SHP77 treated with DMSO at 0.1 percent for 48 hours (cell line): ENCODE data around the gene ITGAE.
"Not testable (repeated sequence)": the region's sequence is repeated elsewhere in the genome, so short reads cannot be mapped to it uniquely, and the experiment has no call there.

Experiments used
- DNase-seq: peaks from one replicate; lab custom pipeline; 2025; lab: John Stamatoyannopoulos, UW

The ITGAE gene

DNA sequence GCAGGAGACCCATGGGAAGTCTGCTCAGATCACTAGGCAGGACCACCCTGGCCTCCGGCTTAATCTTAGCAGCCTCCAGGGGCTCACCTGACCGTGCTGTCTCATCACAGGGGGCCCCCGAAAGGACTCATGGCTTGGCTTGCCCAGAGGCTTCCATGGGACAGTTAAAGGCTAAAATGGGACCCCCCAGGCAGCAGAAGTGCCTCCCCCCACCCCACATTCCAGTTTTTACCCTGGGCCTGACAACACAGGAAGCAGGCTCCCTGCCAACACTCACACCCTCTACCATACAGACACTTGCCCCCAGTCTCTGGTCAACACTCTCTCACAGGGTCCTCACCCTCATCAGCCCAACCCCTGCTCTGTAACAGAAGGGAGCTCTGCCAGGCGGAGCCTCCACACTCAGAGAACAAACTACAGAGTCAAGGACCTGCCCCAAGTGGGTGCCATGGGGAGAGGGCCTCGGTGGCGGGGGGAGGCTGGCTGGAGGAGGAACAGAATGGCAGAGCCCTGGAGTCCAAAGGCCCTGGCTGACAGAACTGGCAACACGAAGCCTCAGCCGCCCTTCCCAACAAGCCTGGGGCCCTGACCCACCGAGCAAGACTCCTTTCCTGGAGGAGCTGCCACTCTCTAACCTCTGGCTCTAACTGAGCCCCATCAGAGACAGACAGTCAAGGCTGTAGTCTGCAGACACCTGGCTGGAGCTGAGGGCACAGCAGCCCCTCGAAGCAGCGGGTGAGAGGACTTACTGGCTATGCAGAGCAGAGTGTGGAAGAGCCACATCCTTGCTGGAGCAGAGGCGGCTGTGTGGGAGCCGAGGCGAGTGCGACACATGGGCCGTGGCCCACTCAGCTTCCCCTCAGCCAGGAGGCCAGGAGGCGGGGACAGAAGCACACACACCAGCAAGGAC is at the start of gene ITGAE:
ITGAE (minus strand) TSS at position 827 of the 910 bp plus-strand sequence; CDS start at position 783, 44 bp downstream.
- no peak for DNase-seq

- DNase-seq = no peak
Measured at GRCh38 chr17:3848229-3848835, 47.3 kb upstream of the ITGAE start.

DNA sequence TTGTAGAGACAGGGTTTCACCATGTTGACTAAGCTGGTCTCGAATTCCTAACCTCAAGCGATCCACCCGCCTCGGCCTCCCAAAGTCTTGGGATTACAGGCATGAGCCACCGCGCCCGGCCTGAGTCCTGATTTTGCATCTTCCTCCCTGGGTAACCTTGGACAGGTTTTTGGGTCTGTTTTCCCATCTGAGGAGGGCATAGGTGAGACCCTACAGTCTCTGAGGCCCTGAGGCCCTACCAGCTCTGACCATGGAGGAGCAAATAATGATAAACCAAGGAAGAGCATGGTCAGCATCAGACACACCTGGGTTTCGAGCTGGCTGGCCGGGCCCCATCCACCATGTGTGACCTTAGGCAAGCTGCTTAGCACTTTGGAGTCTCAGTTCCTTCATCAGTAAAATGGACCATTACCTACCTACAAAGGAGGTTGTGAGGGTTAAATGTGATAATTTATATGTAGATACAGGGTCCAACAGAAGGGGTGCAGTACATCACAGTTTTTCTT is 46.2 kb upstream of the ITGAE start:
- no peak for DNase-seq

DNA sequence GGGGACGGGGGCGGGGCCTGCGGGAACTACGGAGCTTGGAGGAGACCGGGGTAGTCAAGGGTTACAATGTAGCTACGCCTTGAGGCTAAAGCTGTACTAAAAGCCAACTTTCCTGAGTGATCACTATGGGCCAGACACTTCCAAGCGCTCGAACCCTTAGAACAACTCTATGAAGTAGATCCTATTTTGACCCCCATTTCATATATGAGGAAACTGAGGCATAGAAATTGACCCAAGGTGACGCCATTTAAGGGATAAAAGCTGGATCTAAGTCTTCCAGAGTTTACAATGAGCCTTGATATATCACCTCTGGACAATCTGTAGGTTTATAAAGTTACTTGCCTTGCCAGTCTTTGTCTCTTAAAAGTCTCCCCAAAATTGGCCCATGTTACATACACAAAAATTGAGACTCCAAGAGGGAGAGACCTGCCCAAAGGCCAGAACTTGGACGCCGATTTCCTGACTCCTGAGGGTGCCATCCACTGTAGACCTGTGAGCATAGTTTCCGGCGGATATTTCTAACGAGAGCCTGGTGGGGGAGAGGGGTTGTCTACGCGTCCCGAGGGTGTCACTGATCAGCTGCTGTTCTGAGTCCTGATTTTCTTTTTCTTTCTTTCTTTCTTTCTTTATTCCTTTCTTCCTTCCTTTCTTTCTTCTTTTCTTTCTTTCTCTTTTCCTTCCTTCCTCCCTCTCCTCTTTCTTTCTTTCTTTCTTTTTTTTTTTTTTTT is 45.6 kb upstream of the ITGAE start:
- DNase-seq = no peak

DNA sequence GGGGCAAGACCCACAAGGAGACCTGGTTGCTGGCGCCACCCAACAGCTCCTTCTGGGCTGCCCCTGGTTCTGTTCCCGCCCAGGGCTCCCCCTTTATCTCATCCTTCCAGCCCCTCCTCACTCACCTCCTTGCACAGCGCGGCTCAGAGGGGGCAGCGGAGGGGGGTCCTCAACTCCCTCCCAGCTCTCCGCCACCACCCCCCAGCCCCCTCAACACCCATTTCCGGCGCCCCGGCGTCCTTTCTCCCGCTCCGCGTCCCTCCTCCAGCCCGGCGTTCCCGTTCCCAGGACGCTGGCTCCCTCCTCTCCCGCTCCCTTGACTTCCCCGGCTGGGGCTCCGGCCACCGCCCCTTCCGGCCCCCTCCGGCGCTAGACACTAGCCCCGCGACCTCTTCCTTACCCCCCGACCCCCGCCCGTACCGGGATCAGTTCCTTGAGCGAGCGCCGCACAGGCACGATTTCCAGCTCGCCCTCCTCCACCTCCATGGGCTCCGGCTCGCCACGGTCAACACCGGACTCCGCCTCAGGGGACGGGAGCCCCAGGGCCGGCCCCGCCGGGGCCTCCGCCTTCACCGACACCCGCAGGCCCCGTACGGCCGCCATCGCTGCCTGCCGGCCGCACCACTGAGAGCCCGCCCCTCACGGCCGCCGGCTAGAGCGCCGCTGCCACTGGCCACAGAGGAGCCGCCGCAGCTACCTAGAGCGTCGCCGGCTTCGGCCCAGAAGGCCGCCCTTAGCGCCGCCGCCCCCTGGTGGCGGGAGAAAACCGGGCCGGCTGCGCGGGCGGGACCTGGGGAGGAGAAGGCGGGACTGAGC is 44.8 kb upstream of the ITGAE start, which contains the start of gene NCBP3:
NCBP3 (minus strand) TSS at position 626 of the 816 bp plus-strand sequence; CDS start at position 603, 23 bp downstream.
- DNase-seq = peak; percentile 80

- no peak for DNase-seq
Measured at GRCh38 chr17:3845291-3845620, 44.3 kb upstream of the ITGAE start.

DNA sequence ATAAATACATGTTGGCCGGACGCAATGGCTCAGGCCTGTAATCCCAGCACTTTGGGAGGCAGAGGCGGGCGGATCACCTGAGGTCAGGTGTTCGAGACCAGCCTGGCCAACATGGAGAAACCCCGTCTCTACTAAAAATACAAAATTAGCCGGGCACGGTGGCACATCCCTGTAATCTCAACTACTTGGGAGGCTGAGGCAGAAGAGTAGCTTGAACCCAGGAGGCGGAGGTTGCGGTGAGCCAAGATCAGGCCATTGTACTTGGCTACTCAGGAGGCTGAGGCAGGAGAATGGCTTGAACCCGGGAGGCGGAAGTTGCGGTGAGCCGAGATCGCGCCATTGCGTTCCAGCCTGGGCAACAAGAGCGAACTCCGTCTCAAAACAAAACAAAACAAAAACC is 43.6 kb upstream of the ITGAE start:
- not testable (repeated sequence) for DNase-seq

- peak; percentile 43 for DNase-seq
Measured at GRCh38 chr17:3843935-3844516, 43.0 kb upstream of the ITGAE start.

DNA sequence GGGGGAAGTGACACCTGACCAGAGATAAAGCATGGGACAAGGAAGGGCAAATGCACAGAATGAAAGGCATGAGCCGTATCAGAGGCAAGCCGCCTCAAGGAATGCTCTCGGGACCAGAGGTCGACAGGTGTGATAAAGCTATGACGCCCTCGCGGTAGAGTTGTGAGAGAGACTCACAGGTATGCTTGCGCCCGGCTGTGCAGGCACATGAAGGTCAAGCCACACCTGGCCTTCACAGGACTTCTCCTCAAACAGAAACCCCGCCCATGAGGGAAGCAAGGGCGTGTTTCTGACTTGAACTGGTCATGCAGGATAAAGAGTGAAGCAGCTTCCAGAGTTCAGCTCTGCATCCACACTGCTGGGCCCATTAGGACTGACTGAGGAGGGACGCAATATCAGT is 37.2 kb upstream of the ITGAE start:
- no peak for DNase-seq

- no peak for DNase-seq
Measured at GRCh38 chr17:3836551-3836950, 35.6 kb upstream of the ITGAE start.

- no peak for DNase-seq
Measured at GRCh38 chr17:3835410-3836229, 34.6 kb upstream of the ITGAE start.

- no peak for DNase-seq
Measured at GRCh38 chr17:3834811-3835210, 33.8 kb upstream of the ITGAE start.

DNA sequence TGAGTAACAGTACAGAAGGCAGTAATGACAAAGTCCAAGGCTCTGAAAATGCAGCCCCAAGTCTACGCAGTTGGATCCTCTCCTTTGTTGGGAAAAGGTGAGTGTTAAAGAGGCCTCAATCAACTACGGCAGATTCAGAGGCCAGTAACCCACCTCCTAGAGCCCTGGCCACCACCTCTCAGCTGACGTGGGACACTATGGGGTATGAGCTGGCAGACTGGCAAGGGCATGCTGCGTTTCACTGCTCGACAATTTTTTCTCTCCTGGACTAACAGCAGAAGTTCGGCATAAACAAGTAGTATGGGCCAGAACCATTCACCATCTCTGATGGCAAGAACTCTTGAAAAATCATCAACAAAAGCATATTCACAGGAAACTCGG is 27.9 kb upstream of the ITGAE start:
- no peak for DNase-seq

DNA sequence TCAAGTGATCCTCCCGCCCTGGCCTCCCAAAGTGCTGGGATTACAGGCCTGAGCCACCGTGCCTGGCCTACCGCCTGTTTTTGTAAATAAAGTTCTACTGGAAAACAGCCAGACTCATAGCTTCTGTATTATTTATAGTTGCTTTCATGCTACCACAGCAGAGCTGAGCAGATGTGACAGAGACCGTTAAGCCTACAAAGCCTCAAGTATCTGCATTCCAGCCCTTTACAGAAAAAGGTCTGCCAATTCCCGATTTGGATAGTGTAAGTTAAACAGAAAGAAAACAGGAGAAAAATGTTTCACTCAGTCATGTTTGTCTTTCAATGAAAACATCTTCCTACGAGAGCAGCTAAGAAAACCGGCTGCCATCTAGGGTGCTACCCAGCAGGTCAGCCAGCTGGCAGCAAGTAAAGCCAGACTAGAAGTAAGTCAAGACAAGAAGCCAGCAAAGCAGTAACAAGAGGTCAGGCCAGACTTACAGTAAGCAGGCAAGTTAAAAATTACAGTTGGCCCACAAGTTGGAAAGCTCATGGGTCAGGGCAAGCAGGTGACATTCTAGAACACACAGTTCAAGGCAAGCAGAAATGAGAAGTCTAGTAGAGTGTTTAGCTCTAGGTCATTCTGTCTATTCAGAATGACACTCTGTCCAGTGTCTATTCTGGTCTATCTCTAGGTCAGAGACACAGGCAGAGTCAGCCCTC is 27.3 kb upstream of the ITGAE start:
- no peak for DNase-seq

GRCh38 chr17:3827124-3827773 is 26.3 kb upstream of the ITGAE start:
- DNase-seq = peak; percentile 44

GRCh38 chr17:3826191-3826590 is 25.2 kb upstream of the ITGAE start:
- DNase-seq = no peak

- DNase-seq = no peak
Measured at GRCh38 chr17:3821101-3821500, 20.1 kb upstream of the ITGAE start.

DNA sequence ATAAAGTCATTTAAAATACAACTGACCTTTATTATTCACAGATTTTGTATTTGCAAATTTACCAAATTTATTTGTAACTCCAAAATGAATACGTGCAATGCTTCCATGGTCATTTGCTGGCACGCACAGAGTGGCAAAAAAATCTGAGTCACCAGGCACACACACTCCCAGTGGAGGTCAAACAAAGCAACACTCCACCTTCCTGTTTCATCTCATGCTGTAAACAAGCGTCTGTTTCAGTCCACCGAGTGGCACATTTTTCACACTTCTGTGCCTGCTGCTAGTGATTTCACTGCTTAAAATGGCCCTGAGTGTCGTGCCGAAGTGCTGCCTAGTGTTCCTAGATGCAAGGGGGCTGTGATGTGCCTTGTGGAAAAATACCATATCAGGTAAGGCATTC is 17.8 kb upstream of the ITGAE start:
- DNase-seq = no peak
